ENCODE measurements around the gene BLTP2. TPM values are rescaled to one million over a fixed set of nuclear protein-coding genes. Genes with fewer than 3 reads are reported as not detected.

Gene BLTP2
- 67.2 TPM for polyA plus RNA-seq (2013, experiment 1 of 2)
- polyA plus RNA-seq (2013, experiment 2 of 2): 67.5 TPM

DNA sequence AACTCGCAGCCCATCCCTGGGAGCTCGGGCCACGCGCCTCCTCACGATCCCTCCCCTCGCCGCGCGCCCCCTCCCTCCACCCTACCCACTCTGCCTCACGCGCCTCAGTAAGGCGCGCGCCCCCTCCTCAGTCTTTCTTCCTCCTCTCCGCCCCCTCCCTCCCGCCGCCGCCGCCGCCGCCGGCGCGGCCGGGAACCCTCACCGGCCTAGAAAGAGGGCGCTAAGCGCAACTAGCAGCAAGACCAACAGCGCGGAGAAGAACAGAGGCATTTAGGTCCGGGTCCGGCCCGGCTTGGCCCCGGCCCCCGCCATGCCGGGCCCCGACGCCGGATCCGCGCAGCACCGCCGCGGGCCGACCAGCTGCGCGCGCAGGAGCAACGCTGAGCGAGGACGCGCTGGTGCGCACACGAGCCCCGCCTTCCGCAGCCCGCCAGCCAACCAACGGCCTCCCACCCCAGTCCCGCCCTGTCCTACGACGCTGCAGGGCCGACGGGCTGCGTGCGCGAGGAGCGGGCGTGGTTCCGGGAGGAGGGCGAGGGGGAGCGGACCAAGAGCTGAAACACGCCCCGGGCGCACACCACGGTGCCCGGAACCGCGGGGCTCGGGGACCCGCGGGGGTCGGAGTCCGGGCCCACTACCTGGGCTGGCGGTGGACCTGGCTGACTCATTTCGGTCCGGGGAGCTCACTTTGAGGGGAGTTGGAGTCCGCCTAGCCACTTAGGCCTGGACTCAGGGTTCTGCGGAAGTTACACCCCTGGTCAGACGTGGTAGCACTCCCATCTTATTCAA is at the start of gene BLTP2:
Gene BLTP2 (minus strand): TSS at position 372 of the 789 bp plus-strand sequence. CDS start 102 bp downstream, at position 270.
- Histone ChIP-seq H3K79me1 (ENCODE audit: low read length) (peaks cover 14% of the 10 kb centered on the region), H3K4ac (ENCODE audit: low read depth, low read length) (peak within 1 kb of the TSS; percentile 92), H3K23ac (ENCODE audit: low read length) (no peak within 1 kb of the TSS), H3K9ac (ENCODE audit: low read length) (peak within 1 kb of the TSS; percentile 93), H2AK5ac (ENCODE audit: low read length) (no peak within 1 kb of the TSS), H3K79me2 (ENCODE audit: control insufficient read depth, insufficient read depth, low read length) (peaks cover 21% of the 10 kb centered on the region), H2BK5ac (ENCODE audit: low read length) (peak within 1 kb of the TSS; percentile 46), H2BK120ac (ENCODE audit: low read depth, low read length) (no peak within 1 kb of the TSS), H4K8ac (ENCODE audit: low read depth, low read length) (peak within 1 kb of the TSS; percentile 97), H3K4me2 (ENCODE audit: low read length) (peak within 1 kb of the TSS; percentile 82), H3K56ac (ENCODE audit: low read length) (peak within 1 kb of the TSS; percentile 96), H4K5ac (ENCODE audit: low read length) (peak within 1 kb of the TSS; percentile 52), H3K4me3 (ENCODE audit: low read length) (peak within 1 kb of the TSS; percentile 76), H3K27ac (ENCODE audit: low read depth, low read length) (peak within 1 kb of the TSS; percentile 41), H3K4me1 (ENCODE audit: control insufficient read depth, low read depth, low read length) (peaks cover 4% of the 10 kb centered on the region), H2BK15ac (replicated peaks; ENCODE audit: low read depth) (no peak within 1 kb of the TSS), H3K27me3 (ENCODE audit: insufficient read depth, low read length, poor library complexity) (no peaks in the 10 kb centered on the region), H3K18ac (ENCODE audit: low read length) (peak within 1 kb of the TSS; percentile 87), H3K36me3 (ENCODE audit: control insufficient read depth, insufficient read depth, low read length) (peaks cover 16% of the 10 kb centered on the region)
- peak; percentile 96 for DNase-seq
- no CpG with 5 or more reads among the region's 89 CpGs for WGBS (ENCODE audit: extremely low coverage, insufficient coverage, low lambda C conversion rate)

DNA sequence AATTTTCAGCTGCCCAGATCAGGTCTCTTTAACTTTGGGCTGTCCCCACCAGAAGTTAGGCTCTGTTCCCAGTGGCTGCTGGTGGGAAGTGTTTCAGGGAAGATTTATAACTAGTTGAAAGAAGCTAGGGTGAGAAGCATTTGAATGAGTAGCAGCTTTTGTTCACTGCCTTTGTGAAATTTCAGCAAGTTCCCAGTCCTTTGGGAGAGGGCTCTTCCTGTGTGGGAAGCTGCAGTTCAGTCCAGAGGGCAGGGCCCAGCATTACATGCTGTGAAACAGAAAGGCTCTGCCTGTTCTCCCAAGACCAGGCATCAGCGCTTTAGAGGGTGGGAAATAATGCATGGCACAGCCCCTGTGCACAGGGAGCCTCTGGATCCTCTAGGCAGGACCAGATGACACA is 48.9 kb upstream of the BLTP2 start:
- Histone ChIP-seq H3K27ac (ENCODE audit: low read depth, low read length) (no peak overlapping the region), H3K18ac (ENCODE audit: low read length) (no peak overlapping the region), H3K27me3 (ENCODE audit: insufficient read depth, low read length, poor library complexity) (no peaks in the 10 kb centered on the region), H3K36me3 (ENCODE audit: control insufficient read depth, insufficient read depth, low read length) (peaks cover 37% of the 10 kb centered on the region), H3K79me2 (ENCODE audit: control insufficient read depth, insufficient read depth, low read length) (no peaks in the 10 kb centered on the region), H3K79me1 (ENCODE audit: low read length) (no peaks in the 10 kb centered on the region), H3K4ac (ENCODE audit: low read depth, low read length) (no peak overlapping the region), H4K5ac (ENCODE audit: low read length) (no peak overlapping the region), H3K9ac (ENCODE audit: low read length) (no peak overlapping the region), H3K4me2 (ENCODE audit: low read length) (no peak overlapping the region), H3K56ac (ENCODE audit: low read length) (no peak overlapping the region), H3K23ac (ENCODE audit: low read length) (no peak overlapping the region), H3K4me3 (ENCODE audit: low read length) (no peak overlapping the region), H2BK120ac (ENCODE audit: low read depth, low read length) (no peak overlapping the region), H4K8ac (ENCODE audit: low read depth, low read length) (no peak overlapping the region), H2BK5ac (ENCODE audit: low read length) (no peak overlapping the region), H2BK15ac (replicated peaks; ENCODE audit: low read depth) (no peak overlapping the region), H3K4me1 (ENCODE audit: control insufficient read depth, low read depth, low read length) (no peaks in the 10 kb centered on the region), H2AK5ac (ENCODE audit: low read length) (no peak overlapping the region)
- no CpG with 5 or more reads among the region's 1 CpG for WGBS (ENCODE audit: extremely low coverage, insufficient coverage, low lambda C conversion rate)
- DNase-seq: no peak

DNA sequence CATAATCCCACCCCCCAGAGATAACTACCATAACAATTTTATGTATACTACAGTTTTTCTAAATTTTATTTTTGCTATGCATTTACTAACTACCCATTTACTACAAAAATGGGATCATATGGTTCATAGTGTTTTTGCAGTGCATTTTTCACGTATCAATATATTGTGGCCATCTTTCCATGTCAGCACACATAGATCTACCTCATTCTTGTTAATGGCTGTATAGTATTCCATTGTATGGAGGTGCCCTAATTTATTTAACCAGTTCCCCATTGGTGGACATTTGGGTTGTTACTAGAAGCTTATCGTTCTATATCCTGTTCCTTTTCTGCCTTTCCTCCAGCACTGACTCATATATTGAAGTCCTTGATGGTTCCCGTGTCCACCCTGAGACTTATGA is 44.1 kb upstream of the BLTP2 start:
- no peak overlapping the region for H3K27ac ChIP-seq (ENCODE audit: low read depth, low read length)
- no peak overlapping the region for H3K9ac ChIP-seq (ENCODE audit: low read length)
- no peak overlapping the region for H2BK120ac ChIP-seq (ENCODE audit: low read depth, low read length)
- H3K23ac ChIP-seq (ENCODE audit: low read length): no peak overlapping the region
- H3K56ac ChIP-seq (ENCODE audit: low read length): no peak overlapping the region
- H3K4me2 ChIP-seq (ENCODE audit: low read length): no peak overlapping the region
- no peak overlapping the region for H3K4me3 ChIP-seq (ENCODE audit: low read length)
- peaks cover 36% of the 10 kb centered on the region for H3K36me3 ChIP-seq (ENCODE audit: control insufficient read depth, insufficient read depth, low read length)
- no peak for DNase-seq
- H3K27me3 ChIP-seq (ENCODE audit: insufficient read depth, low read length, poor library complexity): no peaks in the 10 kb centered on the region
- H3K4ac ChIP-seq (ENCODE audit: low read depth, low read length): no peak overlapping the region
- no peak overlapping the region for H4K5ac ChIP-seq (ENCODE audit: low read length)
- no peaks in the 10 kb centered on the region for H3K79me2 ChIP-seq (ENCODE audit: control insufficient read depth, insufficient read depth, low read length)
- no peak overlapping the region for H3K18ac ChIP-seq (ENCODE audit: low read length)
- no peak overlapping the region for H2AK5ac ChIP-seq (ENCODE audit: low read length)
- H2BK5ac ChIP-seq (ENCODE audit: low read length): no peak overlapping the region
- H2BK15ac ChIP-seq (replicated peaks; ENCODE audit: low read depth): no peak overlapping the region
- H3K4me1 ChIP-seq (ENCODE audit: control insufficient read depth, low read depth, low read length): no peaks in the 10 kb centered on the region
- no CpG with 5 or more reads among the region's 3 CpGs for WGBS (ENCODE audit: extremely low coverage, insufficient coverage, low lambda C conversion rate)
- H3K79me1 ChIP-seq (ENCODE audit: low read length): no peaks in the 10 kb centered on the region
- H4K8ac ChIP-seq (ENCODE audit: low read depth, low read length): no peak overlapping the region

- H2BK15ac ChIP-seq (replicated peaks; ENCODE audit: low read depth): no peak overlapping the region
- H3K27ac ChIP-seq (ENCODE audit: low read depth, low read length): no peak overlapping the region
- H3K79me2 ChIP-seq (ENCODE audit: control insufficient read depth, insufficient read depth, low read length): no peaks in the 10 kb centered on the region
- H3K18ac ChIP-seq (ENCODE audit: low read length): no peak overlapping the region
- no peak overlapping the region for H3K4me3 ChIP-seq (ENCODE audit: low read length)
- H3K79me1 ChIP-seq (ENCODE audit: low read length): no peaks in the 10 kb centered on the region
- no peak overlapping the region for H3K4me2 ChIP-seq (ENCODE audit: low read length)
- no peak overlapping the region for H4K5ac ChIP-seq (ENCODE audit: low read length)
- H3K4ac ChIP-seq (ENCODE audit: low read depth, low read length): no peak overlapping the region
- no peak overlapping the region for H2AK5ac ChIP-seq (ENCODE audit: low read length)
- H4K8ac ChIP-seq (ENCODE audit: low read depth, low read length): no peak overlapping the region
- no peak overlapping the region for H3K23ac ChIP-seq (ENCODE audit: low read length)
- peaks cover 35% of the 10 kb centered on the region for H3K36me3 ChIP-seq (ENCODE audit: control insufficient read depth, insufficient read depth, low read length)
- H2BK5ac ChIP-seq (ENCODE audit: low read length): no peak overlapping the region
- H2BK120ac ChIP-seq (ENCODE audit: low read depth, low read length): no peak overlapping the region
- H3K4me1 ChIP-seq (ENCODE audit: control insufficient read depth, low read depth, low read length): no peaks in the 10 kb centered on the region
- H3K56ac ChIP-seq (ENCODE audit: low read length): no peak overlapping the region
- H3K9ac ChIP-seq (ENCODE audit: low read length): no peak overlapping the region
- no peaks in the 10 kb centered on the region for H3K27me3 ChIP-seq (ENCODE audit: insufficient read depth, low read length, poor library complexity)
- no peak for DNase-seq
- 100% methylated on average over 1 of the region's 4 CpGs for WGBS (ENCODE audit: extremely low coverage, insufficient coverage, low lambda C conversion rate)
Observed at GRCh38 chr17:28688481-28688880, 43.5 kb upstream of the BLTP2 start.

DNA sequence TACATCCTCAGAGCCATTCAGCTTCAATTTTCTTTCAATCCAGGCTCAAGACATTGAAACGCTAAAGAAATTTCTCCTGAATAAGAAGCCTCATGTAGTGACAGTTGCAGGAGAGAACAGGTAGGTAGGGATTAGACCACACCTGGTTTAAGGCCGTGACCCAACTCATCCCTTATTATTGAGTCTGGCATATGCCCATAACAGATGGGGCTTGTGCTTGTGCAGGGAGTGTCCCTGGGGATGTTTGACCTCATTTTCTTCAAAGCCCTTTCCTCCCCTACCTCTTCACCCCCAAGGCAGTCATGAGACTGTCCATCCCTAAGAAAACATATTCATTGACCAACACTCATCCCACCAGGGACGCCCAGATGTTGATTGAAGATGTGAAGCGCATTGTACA is 41.3 kb upstream of the BLTP2 start:
- no peak overlapping the region for H3K9ac ChIP-seq (ENCODE audit: low read length)
- no peak overlapping the region for H2AK5ac ChIP-seq (ENCODE audit: low read length)
- H3K27me3 ChIP-seq (ENCODE audit: insufficient read depth, low read length, poor library complexity): no peaks in the 10 kb centered on the region
- peaks cover 48% of the 10 kb centered on the region for H3K36me3 ChIP-seq (ENCODE audit: control insufficient read depth, insufficient read depth, low read length)
- no CpG with 5 or more reads among the region's 4 CpGs for WGBS (ENCODE audit: extremely low coverage, insufficient coverage, low lambda C conversion rate)
- H2BK5ac ChIP-seq (ENCODE audit: low read length): no peak overlapping the region
- no peak overlapping the region for H3K23ac ChIP-seq (ENCODE audit: low read length)
- no peak overlapping the region for H4K8ac ChIP-seq (ENCODE audit: low read depth, low read length)
- H3K79me1 ChIP-seq (ENCODE audit: low read length): no peaks in the 10 kb centered on the region
- H3K4me1 ChIP-seq (ENCODE audit: control insufficient read depth, low read depth, low read length): no peaks in the 10 kb centered on the region
- H3K18ac ChIP-seq (ENCODE audit: low read length): no peak overlapping the region
- H4K5ac ChIP-seq (ENCODE audit: low read length): no peak overlapping the region
- H3K56ac ChIP-seq (ENCODE audit: low read length): no peak overlapping the region
- no peak overlapping the region for H2BK15ac ChIP-seq (replicated peaks; ENCODE audit: low read depth)
- no peak overlapping the region for H2BK120ac ChIP-seq (ENCODE audit: low read depth, low read length)
- no peak overlapping the region for H3K4ac ChIP-seq (ENCODE audit: low read depth, low read length)
- no peaks in the 10 kb centered on the region for H3K79me2 ChIP-seq (ENCODE audit: control insufficient read depth, insufficient read depth, low read length)
- H3K4me3 ChIP-seq (ENCODE audit: low read length): no peak overlapping the region
- H3K27ac ChIP-seq (ENCODE audit: low read depth, low read length): no peak overlapping the region
- DNase-seq: no peak
- H3K4me2 ChIP-seq (ENCODE audit: low read length): no peak overlapping the region
